ENCODE data around the gene JUN.

- TF ChIP-seq CTCF (IDR thresholded peaks at IDR 0.05; ENCODE audit: poor library complexity, severe bottlenecking) (no peak), MXI1 (conservative IDR thresholded peaks at IDR 0.05; ENCODE audit: poor library complexity, severe bottlenecking) (no peak), EZH2 (IDR thresholded peaks at IDR 0.05; ENCODE audit: borderline replicate concordance, insufficient read depth, low read length, poor library complexity, severe bottlenecking) (no peak), EP300 (conservative IDR thresholded peaks at IDR 0.05; ENCODE audit: poor library complexity, severe bottlenecking) (no peak)
These were observed 31.3 kb upstream of the JUN start for GRCh38 chr1:58815069-58815685.

Data from neural cell (in vitro differentiated cells).